Cardiac fibroblast (primary cell): ENCODE measurements around the gene RNF181.
"Not testable (repeated sequence)": the region's sequence is repeated elsewhere in the genome, so short reads cannot be mapped to it uniquely, and the experiment has no call there.

Source experiments
- DNase-seq, 2 donors: peaks; one replicate each; pipeline versions ENCODE4 v3.0.0 to v3.0.0-alpha.2; 2010; ENCODE audit warnings: low read depth in 2 of 2
- H3K4me3 ChIP-seq, 2 donors: replicated peaks in 1 of 2; 1 replicate in 1 of 2; 2 replicates in 1 of 2; pipeline ENCODE4 v1.5.1; 2011; ENCODE audit warnings: low read depth in 2 of 2, low read length in 2 of 2, mild to moderate bottlenecking in 2 of 2, moderate library complexity in 1 of 2
- CTCF ChIP-seq: IDR thresholded peaks from one replicate; pipeline ENCODE4 v1.5.1; 2011; ENCODE audit warnings: low read depth, mild to moderate bottlenecking, low read length, inconsistent platforms

RNF181 gene

GRCh38 chr2:85558160-85558559, 37.4 kb upstream of the RNF181 start:
- no peak for TF ChIP-seq CTCF
- no peak overlapping the region for H3K4me3 ChIP-seq
- no peak for DNase-seq

- not testable (repeated sequence) for DNase-seq
- H3K4me3 ChIP-seq, result peak overlapping the region; percentile 79 to 82
Measured at GRCh38 chr2:85560403-85560726, 35.2 kb upstream of the RNF181 start.

GRCh38 chr2:85560812-85561279, 34.7 kb upstream of the RNF181 start:
- TF ChIP-seq CTCF, result no peak
- no peak for DNase-seq
- peak overlapping the region; percentile 79 to 82 for H3K4me3 ChIP-seq

- DNase-seq, result peak; percentile 94 to 95
- peak within 1 kb of the TSS; percentile 79 to 82 for H3K4me3 ChIP-seq
- no peak for TF ChIP-seq CTCF
Measured at GRCh38 chr2:85561280-85562212, 34.0 kb upstream of the RNF181 start, which contains the start of gene GGCX. Gene GGCX, minus strand, starts transcription at chr2:85561493. Its CDS starts 65 bp downstream, at chr2:85561428.

GRCh38 chr2:85564144-85564563, 31.4 kb upstream of the RNF181 start:
- no peak for DNase-seq
- no peak overlapping the region for H3K4me3 ChIP-seq
- TF ChIP-seq CTCF, result no peak

- H3K4me3 ChIP-seq, result no peak overlapping the region
- no peak for DNase-seq
- TF ChIP-seq CTCF, result no peak
Measured at GRCh38 chr2:85566265-85566664, 29.3 kb upstream of the RNF181 start.

- no peak overlapping the region for H3K4me3 ChIP-seq
- no peak for TF ChIP-seq CTCF
- no peak for DNase-seq
Measured at GRCh38 chr2:85575739-85576138, 19.8 kb upstream of the RNF181 start.
